ENCODE results near the gene CRTC3. TPM values are rescaled to one million over a fixed set of nuclear protein-coding genes. Genes with fewer than 3 reads are reported as not detected.

The CRTC3 gene
- 9.8 and 10.8 TPM in 2 replicates for total RNA-seq

DNA sequence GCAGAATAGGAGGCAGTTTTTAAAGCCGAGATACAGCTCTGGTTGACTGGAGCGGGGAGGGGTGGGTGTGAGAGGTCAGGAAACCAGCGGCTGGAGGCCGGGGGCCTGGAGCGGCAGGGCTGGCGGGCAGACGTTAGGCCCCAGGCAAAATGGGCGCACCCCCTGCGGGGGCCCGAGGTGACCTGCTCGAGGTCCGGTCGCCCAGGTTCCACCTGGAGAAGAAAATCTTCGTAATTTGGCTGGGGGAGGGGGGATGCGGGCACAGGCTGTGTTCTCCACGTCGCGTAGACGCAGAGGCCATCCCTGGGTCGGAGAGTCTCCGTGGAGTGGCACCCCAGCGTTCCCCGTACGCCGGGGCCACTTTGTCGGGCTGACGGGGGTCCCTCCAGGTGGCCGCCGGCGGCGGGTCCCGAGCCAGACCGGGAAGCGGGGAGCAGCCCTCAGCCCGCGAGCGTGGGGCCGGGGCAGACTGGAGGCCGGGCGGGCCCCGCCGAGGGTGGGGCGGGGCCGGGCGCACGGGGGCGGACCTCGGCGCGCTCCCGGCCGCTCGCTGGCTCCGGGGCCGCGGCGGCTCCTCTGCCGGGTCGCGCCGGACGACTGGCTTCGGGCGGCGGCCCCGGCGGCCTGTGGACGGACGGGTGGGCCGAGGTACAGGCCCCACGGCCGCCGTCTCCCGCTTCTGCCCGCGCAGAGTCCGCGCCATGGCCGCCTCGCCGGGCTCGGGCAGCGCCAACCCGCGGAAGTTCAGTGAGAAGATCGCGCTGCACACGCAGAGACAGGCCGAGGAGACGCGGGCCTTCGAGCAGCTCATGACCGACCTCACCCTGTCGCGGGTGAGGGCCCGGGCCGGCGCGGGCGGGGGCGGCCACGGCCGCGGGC, at the start of gene CRTC3:
Gene CRTC3, plus strand, starts transcription at position 553 of the 879 bp plus-strand sequence. Its CDS starts 149 bp downstream, at position 702.

Other genes starting within 250 kb of the CRTC3 start
- gene ZNF774, start 177.6 kb upstream of the CRTC3 start, total RNA-seq, result 0.18 and 0.29 TPM in 2 replicates
- gene IQGAP1, start 141.7 kb upstream of the CRTC3 start, total RNA-seq, result 148 and 188 TPM in 2 replicates
- gene BLM, start 187.4 kb downstream of the CRTC3 start, total RNA-seq, result 5.7 and 7.5 TPM in 2 replicates